Measurements from ENCODE around the gene ADD2.

Gene ADD2

DNA sequence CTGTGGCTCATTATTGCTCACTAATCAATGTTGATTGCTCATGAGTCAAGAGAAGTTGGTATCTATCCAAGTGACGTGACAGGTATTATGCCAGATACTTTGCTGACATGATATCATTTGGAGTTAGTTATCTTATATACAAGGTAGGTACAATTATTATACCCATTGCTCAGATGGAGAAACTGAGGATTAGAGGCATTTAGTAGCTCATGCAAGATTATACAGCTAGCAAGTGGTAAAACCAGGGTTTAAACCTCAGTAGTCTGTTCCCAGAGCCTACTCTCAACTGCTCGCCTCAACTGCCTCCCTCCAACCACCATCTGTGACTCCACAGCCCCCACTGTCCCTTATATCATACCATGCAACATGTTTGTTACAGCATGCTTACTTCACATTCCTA lies 16.3 kb upstream of the ADD2 start:
- no peak for DNase-seq

DNA sequence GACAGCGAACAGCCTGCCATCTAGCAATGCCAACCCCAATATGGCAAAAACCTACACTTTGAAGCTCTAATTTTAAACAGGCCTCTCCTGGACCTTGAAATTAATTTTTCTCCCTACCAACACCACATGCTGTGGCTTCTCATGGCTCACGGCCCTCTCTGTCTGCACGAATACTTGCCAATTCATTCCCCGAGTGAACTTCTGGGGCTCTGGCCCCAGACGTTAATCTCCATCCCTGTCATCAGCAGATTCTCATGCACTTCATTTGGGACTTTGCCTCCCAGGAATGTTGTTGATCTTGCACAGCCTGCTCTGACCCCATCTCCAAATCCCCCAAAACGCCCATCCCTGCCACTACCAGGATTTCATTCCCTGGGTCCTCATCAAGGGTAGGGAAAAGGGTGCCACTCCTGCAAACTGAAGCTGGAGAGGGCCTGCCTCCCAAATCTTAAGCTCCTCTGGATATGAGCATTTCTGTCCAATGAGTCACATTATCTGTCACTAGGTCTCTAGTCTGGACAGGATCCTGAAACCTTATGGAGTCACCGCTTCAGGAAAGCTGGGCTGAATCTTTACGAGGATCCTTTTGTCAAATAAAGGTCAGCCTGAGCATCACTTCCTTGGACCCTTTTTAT lies 12.0 kb upstream of the ADD2 start:
- DNase-seq: no peak

DNA sequence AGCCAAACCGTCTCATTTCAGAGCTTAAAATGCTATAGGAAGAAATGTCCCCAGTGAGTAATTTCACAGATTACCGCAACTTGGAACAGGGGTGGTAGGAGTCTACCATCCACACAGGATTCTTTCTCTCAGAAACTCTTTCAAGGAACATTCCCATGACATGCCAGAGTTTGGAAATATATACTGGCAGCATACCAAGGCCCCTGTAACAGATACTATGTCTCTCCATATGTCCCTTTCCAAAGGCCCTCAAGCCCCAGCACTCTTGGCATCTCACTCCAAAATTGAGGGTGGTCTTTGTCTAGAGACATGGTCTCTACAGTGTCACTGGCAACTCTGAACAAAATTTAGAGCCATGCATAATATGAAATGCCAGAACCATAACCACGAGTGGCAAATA lies 11.5 kb upstream of the ADD2 start:
- no peak for DNase-seq

DNA sequence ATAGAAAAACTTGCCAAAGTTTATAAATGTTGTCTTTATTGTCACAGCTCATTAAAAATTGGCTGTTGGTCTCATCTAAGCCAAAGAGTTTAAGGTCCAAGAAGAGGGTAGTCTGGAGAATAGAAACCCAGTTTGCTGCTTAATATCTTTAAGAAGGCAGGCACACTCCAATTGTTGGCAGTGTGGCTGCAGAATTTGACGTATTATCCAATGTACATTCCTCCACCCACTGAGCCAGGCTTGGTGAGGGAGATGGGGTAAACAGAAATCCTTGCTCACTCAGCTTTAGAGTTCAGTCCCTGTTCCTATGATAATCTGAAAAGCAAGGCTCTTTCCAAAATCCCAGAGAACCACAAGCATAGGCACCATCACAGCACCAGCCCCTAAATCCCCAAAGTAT lies 10.7 kb upstream of the ADD2 start:
- DNase-seq: no peak

- DNase-seq: no peak
These were observed 9.4 kb upstream of the ADD2 start for GRCh38 chr2:70777450-70777849.

- DNase-seq: no peak
These were observed 8.3 kb upstream of the ADD2 start for GRCh38 chr2:70776266-70776665.

- DNase-seq: no peak
These were observed 7.1 kb upstream of the ADD2 start for GRCh38 chr2:70775141-70775540.

- DNase-seq: no peak
These were observed 4.6 kb upstream of the ADD2 start for GRCh38 chr2:70772486-70773155.

DNA sequence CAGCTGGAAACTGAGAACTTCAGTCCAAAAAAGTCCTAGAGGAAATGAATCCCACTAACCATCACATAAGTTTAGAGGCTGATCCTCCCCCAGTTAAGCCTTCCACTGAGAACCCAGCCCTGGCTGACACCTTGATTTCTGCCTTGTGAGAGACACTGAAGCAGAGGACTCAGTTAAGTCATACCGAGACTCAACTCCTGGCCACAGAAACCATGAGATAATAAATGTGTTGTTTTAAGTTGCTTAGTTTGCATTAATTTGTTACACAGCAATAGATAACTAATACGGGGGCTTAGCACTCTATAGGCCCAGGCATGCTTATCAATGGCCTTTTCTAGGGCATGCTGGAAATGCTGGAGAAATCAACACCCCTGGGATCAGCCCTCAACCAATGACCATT lies 3.4 kb upstream of the ADD2 start:
- no peak for DNase-seq

DNA sequence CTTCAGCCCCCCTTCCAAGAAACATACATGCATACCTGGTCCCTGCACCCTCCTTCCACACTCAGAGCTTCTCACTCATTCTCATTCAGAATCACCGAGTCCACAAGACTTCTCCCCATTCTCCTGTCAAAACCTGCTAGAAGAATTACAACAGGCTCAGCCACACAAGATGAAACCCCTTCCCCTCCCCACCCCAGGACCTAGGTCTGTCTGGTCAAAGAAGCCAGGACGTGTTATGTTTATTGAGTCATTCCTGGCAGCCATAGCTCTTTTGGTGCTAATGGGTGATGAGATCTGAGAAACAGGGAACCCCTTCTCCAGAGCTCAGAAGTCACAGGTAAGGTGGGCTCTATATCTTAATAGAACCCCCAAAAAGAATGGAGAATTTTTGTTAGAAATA lies 1.4 kb upstream of the ADD2 start:
- no peak for DNase-seq

- no peak for DNase-seq
These were observed 638 bp upstream of the ADD2 start for GRCh38 chr2:70768590-70769085.

DNA sequence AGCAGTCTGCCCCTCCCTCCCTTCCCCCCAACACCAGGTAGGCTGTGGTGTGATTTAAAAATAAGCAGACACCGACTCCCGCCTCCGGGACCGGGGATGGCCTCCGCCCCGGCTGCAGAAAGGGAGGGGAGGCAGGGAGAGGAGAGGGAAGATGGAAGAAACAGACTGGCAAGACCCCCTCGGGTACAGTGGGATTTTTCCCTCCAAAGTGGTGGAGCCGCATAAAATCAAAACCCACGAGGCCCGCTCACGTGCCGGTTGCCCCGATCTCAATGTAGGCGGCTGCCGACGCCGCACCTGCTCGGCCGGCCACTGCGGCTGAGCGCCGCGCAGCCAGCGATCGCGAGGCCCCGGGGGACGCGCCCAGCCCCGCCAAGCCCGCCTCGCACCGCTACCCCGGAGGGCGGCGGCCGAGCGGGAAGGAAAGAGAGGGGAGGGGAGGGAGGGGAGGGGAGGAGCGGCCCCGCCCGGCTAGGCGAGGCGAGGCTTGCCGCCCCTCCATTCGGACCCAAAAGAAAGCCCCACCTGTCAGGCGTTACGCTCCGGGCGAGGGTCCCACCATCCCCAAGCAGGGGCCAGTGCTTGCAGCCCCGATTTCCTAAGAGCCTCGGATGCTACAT lies 811 bp downstream of the ADD2 start:
- DNase-seq: peak in 3 of 6 experiments; percentile 5 to 20 (median 8)

GRCh38 chr2:70766357-70767078 lies 1.5 kb downstream of the ADD2 start:
- no peak for DNase-seq

DNA sequence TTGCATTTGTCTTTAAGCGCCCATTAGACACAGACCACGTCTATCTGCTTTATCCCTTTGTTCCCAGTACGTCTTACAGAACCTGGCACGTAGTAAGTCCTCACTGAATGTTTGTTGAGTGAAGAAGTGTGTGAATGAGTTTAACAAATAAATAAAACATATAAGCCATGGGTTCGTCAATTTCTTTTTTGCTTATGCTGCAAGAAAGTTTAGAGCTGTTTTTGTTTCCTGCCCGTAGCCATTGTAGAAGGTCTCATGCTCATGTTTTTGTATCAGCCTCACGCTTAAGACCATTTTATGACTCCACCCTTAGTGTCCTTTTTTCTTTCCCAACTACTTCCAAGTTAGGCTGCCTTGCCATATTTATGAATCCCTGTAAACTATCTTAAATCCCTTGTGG lies 2.5 kb downstream of the ADD2 start:
- DNase-seq: no peak

DNA sequence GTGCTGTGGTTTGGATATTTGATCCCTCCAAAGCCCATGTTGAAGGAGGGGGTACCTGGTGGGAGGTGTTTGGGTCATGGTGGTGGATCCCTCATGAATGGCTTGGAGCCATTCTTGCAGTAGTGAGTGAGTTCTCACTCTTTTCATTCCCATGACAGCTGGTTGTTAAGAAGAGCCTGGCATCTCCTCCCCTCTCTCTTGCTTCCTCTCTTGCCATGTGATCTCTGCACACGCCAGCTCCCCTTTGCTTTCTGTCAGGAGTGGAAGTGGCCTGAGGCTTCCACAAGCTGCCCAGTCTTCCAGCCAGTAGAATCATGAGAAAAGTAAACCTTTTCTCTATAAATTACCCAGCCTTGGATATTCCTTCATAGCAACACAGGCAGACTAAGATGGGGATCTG lies 8.6 kb downstream of the ADD2 start:
- DNase-seq: no peak

GRCh38 chr2:70757966-70758365 lies 10.0 kb downstream of the ADD2 start:
- no peak for DNase-seq

GRCh38 chr2:70757360-70757759 lies 10.6 kb downstream of the ADD2 start:
- DNase-seq: no peak

DNA sequence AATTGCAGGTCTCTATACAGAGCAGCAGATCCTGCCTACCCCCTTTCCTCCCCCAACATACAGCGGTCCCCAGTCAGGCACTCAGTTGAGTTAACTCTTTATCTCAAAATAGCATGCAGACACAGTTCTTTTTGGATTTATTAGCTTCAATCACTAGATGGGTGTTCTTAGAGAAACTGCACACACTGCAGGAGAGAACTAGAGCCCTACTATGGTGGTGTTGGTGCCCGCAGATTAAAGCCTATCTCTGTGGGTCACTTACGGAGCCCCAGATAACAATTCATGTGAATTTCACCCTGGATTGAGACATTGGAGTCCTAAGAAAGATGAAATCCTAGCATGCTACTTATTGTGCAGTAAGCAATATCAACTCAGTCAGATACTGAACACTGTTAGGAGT lies 11.9 kb downstream of the ADD2 start:
- DNase-seq: no peak

DNA sequence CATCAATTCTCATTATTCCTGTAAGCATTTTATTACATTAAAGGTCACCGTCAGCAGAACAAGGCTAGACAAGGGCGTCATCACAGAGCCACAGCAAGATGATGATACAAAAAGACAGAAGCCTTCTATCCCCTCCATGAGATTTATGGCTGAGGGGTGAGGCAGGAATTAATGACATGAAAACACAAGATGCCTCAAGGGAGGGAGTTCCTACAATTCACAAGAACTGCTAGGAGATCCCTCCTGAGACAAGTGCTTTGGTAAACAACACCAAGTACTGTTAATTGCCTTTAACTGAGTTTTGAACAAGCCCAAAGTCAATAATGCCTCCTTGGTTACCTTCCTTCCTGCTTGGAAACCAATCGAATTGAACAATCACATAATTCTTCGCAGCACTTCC lies 14.1 kb downstream of the ADD2 start:
- no peak for DNase-seq

DNA sequence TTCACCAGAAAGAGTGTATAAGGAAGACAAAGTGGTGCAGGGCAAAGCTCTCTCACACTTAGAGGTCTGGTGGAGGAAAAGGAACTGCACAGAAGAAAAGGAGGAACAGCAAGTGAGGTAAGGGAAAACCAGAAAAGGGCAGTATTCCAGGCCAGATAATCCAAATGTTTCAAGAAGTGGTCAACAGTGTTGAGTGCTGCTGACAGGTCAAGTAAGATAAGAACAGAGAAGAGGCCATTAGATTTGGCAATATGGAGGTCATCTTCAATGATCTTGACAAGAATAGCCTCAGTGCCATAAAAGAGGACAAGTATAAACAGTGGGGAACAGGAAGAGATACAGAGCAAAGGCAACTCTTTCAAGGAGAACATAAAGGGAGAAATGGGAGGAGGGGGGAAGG lies 15.0 kb downstream of the ADD2 start:
- DNase-seq: no peak

- DNase-seq: no peak
These were observed 15.6 kb downstream of the ADD2 start for GRCh38 chr2:70752396-70752795.

DNA sequence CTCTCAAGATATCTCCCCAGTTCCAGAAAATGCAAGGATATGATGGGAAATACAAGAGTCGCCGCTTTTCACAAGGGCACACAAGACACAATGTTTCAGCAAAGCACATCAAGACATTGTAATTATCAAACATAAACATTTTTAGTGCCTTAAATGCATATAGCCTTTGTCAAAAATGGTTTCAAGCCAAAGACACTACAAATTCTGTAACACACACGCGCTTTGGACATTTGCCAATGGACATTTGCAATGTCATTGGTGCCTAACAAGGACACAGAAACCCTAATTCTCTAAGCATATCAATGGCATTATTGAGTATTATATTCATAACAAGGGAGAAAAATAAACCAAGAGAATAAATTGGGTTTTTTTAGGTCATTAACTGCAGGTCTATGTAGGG lies 16.1 kb downstream of the ADD2 start:
- DNase-seq: no peak

GRCh38 chr2:70750320-70750719 lies 17.7 kb downstream of the ADD2 start:
- no peak for DNase-seq

All from stimulated activated naive CD4-positive, alpha-beta T cell (primary cell).